Measurements from ENCODE around the gene AUTS2.

Gene AUTS2

GRCh38 chr7:69625798-69626197 is 27.5 kb downstream of the AUTS2 start:
- no peaks in the 10 kb centered on the region for H3K36me3 ChIP-seq (ENCODE audit: control insufficient read depth in 1 of 2, insufficient read depth in 2 of 2, low read length in 2 of 2)

GRCh38 chr7:69630292-69630691 is 32.0 kb downstream of the AUTS2 start:
- no peak overlapping the region for H3K27ac ChIP-seq (ENCODE audit: low read length)
- H3K4me1 ChIP-seq (ENCODE audit: control insufficient read depth in 1 of 2, insufficient read depth in 2 of 2, low read length in 2 of 2), result peaks cover 0 to 24% of the 10 kb centered on the region in 2 donors
- H3K36me3 ChIP-seq (ENCODE audit: control insufficient read depth in 1 of 2, insufficient read depth in 2 of 2, low read length in 2 of 2), result no peaks in the 10 kb centered on the region
- H3K9me3 ChIP-seq (ENCODE audit: control insufficient read depth in 1 of 2, low read length in 2 of 2), result no peaks in the 10 kb centered on the region
- no peaks in the 10 kb centered on the region for H3K27me3 ChIP-seq (ENCODE audit: low read depth, low read length)
- no peak overlapping the region for H3K4me3 ChIP-seq (ENCODE audit: low read depth in 1 of 2, low read length in 2 of 2)

More at GRCh38 chr7:69625798-69626197, 27.5 kb downstream of the AUTS2 start:
- no peak overlapping the region for H3K27ac ChIP-seq (ENCODE audit: low read length)
- no peaks in the 10 kb centered on the region for H3K27me3 ChIP-seq (ENCODE audit: low read depth, low read length)
- H3K4me3 ChIP-seq (ENCODE audit: low read depth in 1 of 2, low read length in 2 of 2), result no peak overlapping the region
- H3K9me3 ChIP-seq (ENCODE audit: control insufficient read depth in 1 of 2, low read length in 2 of 2), result no peaks in the 10 kb centered on the region
- peaks cover 0 to 13% of the 10 kb centered on the region in 2 donors for H3K4me1 ChIP-seq (ENCODE audit: control insufficient read depth in 1 of 2, insufficient read depth in 2 of 2, low read length in 2 of 2)

- H3K4me3 ChIP-seq (ENCODE audit: low read depth in 1 of 2, low read length in 2 of 2), result no peak overlapping the region
- no peaks in the 10 kb centered on the region for H3K36me3 ChIP-seq (ENCODE audit: control insufficient read depth in 1 of 2, insufficient read depth in 2 of 2, low read length in 2 of 2)
- H3K27me3 ChIP-seq (ENCODE audit: low read depth, low read length), result no peaks in the 10 kb centered on the region
- peaks cover 0 to 32% of the 10 kb centered on the region in 2 donors for H3K4me1 ChIP-seq (ENCODE audit: control insufficient read depth in 1 of 2, insufficient read depth in 2 of 2, low read length in 2 of 2)
- H3K9me3 ChIP-seq (ENCODE audit: control insufficient read depth in 1 of 2, low read length in 2 of 2), result no peaks in the 10 kb centered on the region
- no peak overlapping the region for H3K27ac ChIP-seq (ENCODE audit: low read length)
Measured at GRCh38 chr7:69631131-69631530, 32.9 kb downstream of the AUTS2 start.

- H3K36me3 ChIP-seq (ENCODE audit: control insufficient read depth in 1 of 2, insufficient read depth in 2 of 2, low read length in 2 of 2), result no peaks in the 10 kb centered on the region
- no peak overlapping the region for H3K27ac ChIP-seq (ENCODE audit: low read length)
- no peak overlapping the region for H3K4me3 ChIP-seq (ENCODE audit: low read depth in 1 of 2, low read length in 2 of 2)
- H3K9me3 ChIP-seq (ENCODE audit: control insufficient read depth in 1 of 2, low read length in 2 of 2), result no peaks in the 10 kb centered on the region
- no peaks in the 10 kb centered on the region for H3K27me3 ChIP-seq (ENCODE audit: low read depth, low read length)
- H3K4me1 ChIP-seq (ENCODE audit: control insufficient read depth in 1 of 2, insufficient read depth in 2 of 2, low read length in 2 of 2), result peaks cover 0 to 32% of the 10 kb centered on the region in 2 donors
Measured at GRCh38 chr7:69632280-69632679, 34.0 kb downstream of the AUTS2 start.

- no peak overlapping the region for H3K27ac ChIP-seq (ENCODE audit: low read length)
- no peaks in the 10 kb centered on the region for H3K9me3 ChIP-seq (ENCODE audit: control insufficient read depth in 1 of 2, low read length in 2 of 2)
- peaks cover 0 to 32% of the 10 kb centered on the region in 2 donors for H3K4me1 ChIP-seq (ENCODE audit: control insufficient read depth in 1 of 2, insufficient read depth in 2 of 2, low read length in 2 of 2)
Measured at GRCh38 chr7:69633122-69633831, 35.0 kb downstream of the AUTS2 start.

GRCh38 chr7:69635555-69636185 is 37.4 kb downstream of the AUTS2 start:
- Histone ChIP-seq H3K9me3 (ENCODE audit: control insufficient read depth in 1 of 2, low read length in 2 of 2) (no peaks in the 10 kb centered on the region), H3K4me1 (ENCODE audit: control insufficient read depth in 1 of 2, insufficient read depth in 2 of 2, low read length in 2 of 2) (peaks cover 0 to 36% of the 10 kb centered on the region in 2 donors), H3K36me3 (ENCODE audit: control insufficient read depth in 1 of 2, insufficient read depth in 2 of 2, low read length in 2 of 2) (no peaks in the 10 kb centered on the region), H3K27me3 (ENCODE audit: low read depth, low read length) (no peaks in the 10 kb centered on the region), H3K4me3 (ENCODE audit: low read depth in 1 of 2, low read length in 2 of 2) (no peak overlapping the region), H3K27ac (ENCODE audit: low read length) (no peak overlapping the region)

More at GRCh38 chr7:69633122-69633831, 35.0 kb downstream of the AUTS2 start:
- Histone ChIP-seq H3K4me3 (ENCODE audit: low read depth in 1 of 2, low read length in 2 of 2) (no peak overlapping the region), H3K27me3 (ENCODE audit: low read depth, low read length) (no peaks in the 10 kb centered on the region), H3K36me3 (ENCODE audit: control insufficient read depth in 1 of 2, insufficient read depth in 2 of 2, low read length in 2 of 2) (no peaks in the 10 kb centered on the region)

GRCh38 chr7:69638674-69639073 is 40.4 kb downstream of the AUTS2 start:
- no peak overlapping the region for H3K4me3 ChIP-seq (ENCODE audit: low read depth in 1 of 2, low read length in 2 of 2)

GRCh38 chr7:69640216-69640615 is 41.9 kb downstream of the AUTS2 start:
- no peak overlapping the region for H3K4me3 ChIP-seq (ENCODE audit: low read depth in 1 of 2, low read length in 2 of 2)
- no peaks in the 10 kb centered on the region for H3K27me3 ChIP-seq (ENCODE audit: low read depth, low read length)
- H3K27ac ChIP-seq (ENCODE audit: low read length), result no peak overlapping the region
- no peaks in the 10 kb centered on the region for H3K36me3 ChIP-seq (ENCODE audit: control insufficient read depth in 1 of 2, insufficient read depth in 2 of 2, low read length in 2 of 2)
- H3K9me3 ChIP-seq (ENCODE audit: control insufficient read depth in 1 of 2, low read length in 2 of 2), result no peaks in the 10 kb centered on the region
- H3K4me1 ChIP-seq (ENCODE audit: control insufficient read depth in 1 of 2, insufficient read depth in 2 of 2, low read length in 2 of 2), result peaks cover 0 to 20% of the 10 kb centered on the region in 2 donors

More at GRCh38 chr7:69638674-69639073, 40.4 kb downstream of the AUTS2 start:
- Histone ChIP-seq H3K27ac (ENCODE audit: low read length) (no peak overlapping the region), H3K4me1 (ENCODE audit: control insufficient read depth in 1 of 2, insufficient read depth in 2 of 2, low read length in 2 of 2) (peaks cover 0 to 17% of the 10 kb centered on the region in 2 donors), H3K27me3 (ENCODE audit: low read depth, low read length) (no peaks in the 10 kb centered on the region), H3K36me3 (ENCODE audit: control insufficient read depth in 1 of 2, insufficient read depth in 2 of 2, low read length in 2 of 2) (no peaks in the 10 kb centered on the region), H3K9me3 (ENCODE audit: control insufficient read depth in 1 of 2, low read length in 2 of 2) (no peaks in the 10 kb centered on the region)

GRCh38 chr7:69640925-69641594 is 42.8 kb downstream of the AUTS2 start:
- H3K4me3 ChIP-seq (ENCODE audit: low read depth in 1 of 2, low read length in 2 of 2), result no peak overlapping the region
- no peak overlapping the region for H3K27ac ChIP-seq (ENCODE audit: low read length)
- no peaks in the 10 kb centered on the region for H3K9me3 ChIP-seq (ENCODE audit: control insufficient read depth in 1 of 2, low read length in 2 of 2)
- H3K36me3 ChIP-seq (ENCODE audit: control insufficient read depth in 1 of 2, insufficient read depth in 2 of 2, low read length in 2 of 2), result no peaks in the 10 kb centered on the region
- peaks cover 0 to 12% of the 10 kb centered on the region in 2 donors for H3K4me1 ChIP-seq (ENCODE audit: control insufficient read depth in 1 of 2, insufficient read depth in 2 of 2, low read length in 2 of 2)
- no peaks in the 10 kb centered on the region for H3K27me3 ChIP-seq (ENCODE audit: low read depth, low read length)

GRCh38 chr7:69643265-69643664 is 45.0 kb downstream of the AUTS2 start:
- no peaks in the 10 kb centered on the region for H3K27me3 ChIP-seq (ENCODE audit: low read depth, low read length)
- no peaks in the 10 kb centered on the region for H3K36me3 ChIP-seq (ENCODE audit: control insufficient read depth in 1 of 2, insufficient read depth in 2 of 2, low read length in 2 of 2)
- H3K9me3 ChIP-seq (ENCODE audit: control insufficient read depth in 1 of 2, low read length in 2 of 2), result no peaks in the 10 kb centered on the region
- no peak overlapping the region for H3K27ac ChIP-seq (ENCODE audit: low read length)
- H3K4me1 ChIP-seq (ENCODE audit: control insufficient read depth in 1 of 2, insufficient read depth in 2 of 2, low read length in 2 of 2), result peaks cover 0 to 16% of the 10 kb centered on the region in 2 donors
- no peak overlapping the region for H3K4me3 ChIP-seq (ENCODE audit: low read depth in 1 of 2, low read length in 2 of 2)

GRCh38 chr7:69643708-69644445 is 45.6 kb downstream of the AUTS2 start:
- Histone ChIP-seq H3K4me1 (ENCODE audit: control insufficient read depth in 1 of 2, insufficient read depth in 2 of 2, low read length in 2 of 2) (peaks cover 0 to 20% of the 10 kb centered on the region in 2 donors), H3K36me3 (ENCODE audit: control insufficient read depth in 1 of 2, insufficient read depth in 2 of 2, low read length in 2 of 2) (no peaks in the 10 kb centered on the region), H3K27me3 (ENCODE audit: low read depth, low read length) (no peaks in the 10 kb centered on the region), H3K4me3 (ENCODE audit: low read depth in 1 of 2, low read length in 2 of 2) (no peak overlapping the region), H3K9me3 (ENCODE audit: control insufficient read depth in 1 of 2, low read length in 2 of 2) (no peaks in the 10 kb centered on the region), H3K27ac (ENCODE audit: low read length) (no peak overlapping the region)

Data from muscle layer of duodenum (tissue), 2 donors.